Lower lobe of right lung (tissue), 2 donors: Measurements from ENCODE around the gene EMX2. TPM values are rescaled to one million over a fixed set of nuclear protein-coding genes. Genes with fewer than 3 reads are reported as not detected.
"Not testable (repeated sequence)": the region's sequence is repeated elsewhere in the genome, so short reads cannot be mapped to it uniquely, and the experiment has no call there.

Experiments used
- ATAC-seq, 2 donors: fragments of 200-7000 bp; cut with Tn5 transposase; one replicate each; pipeline ENCODE4 v1.9.1; 2020 to 2022; ENCODE audit warnings: mild to moderate bottlenecking in 2 of 2, moderate library complexity in 2 of 2
- DNase-seq: peaks from one replicate; pipeline ENCODE4 v3.0.0-alpha.2; 2020
- H3K27ac ChIP-seq: fragments of 200-600 bp; one replicate; pipeline ENCODE4 v1.8.0; 2022
- H3K27me3 ChIP-seq: fragments of 200-600 bp; one replicate; pipeline ENCODE4 v1.8.0; 2022; ENCODE audit warnings: low read depth
- H3K36me3 ChIP-seq: fragments of 200-600 bp; one replicate; pipeline ENCODE4 v1.8.0; 2022; ENCODE audit warnings: mild to moderate bottlenecking
- H3K4me1 ChIP-seq: fragments of 200-600 bp; one replicate; pipeline ENCODE4 v1.8.0; 2022
- H3K4me3 ChIP-seq: fragments of 200-600 bp; one replicate; pipeline ENCODE4 v1.8.0; 2022; ENCODE audit warnings: mild to moderate bottlenecking
- H3K9me3 ChIP-seq: fragments of 200-600 bp; one replicate; pipeline ENCODE4 v1.8.0; 2022
- CTCF ChIP-seq: fragments of 200-600 bp; IDR thresholded peaks from one replicate; pipeline ENCODE4 v1.8.0; 2022; ENCODE audit warnings: antibody characterized with exemption, mild to moderate bottlenecking
- intact Hi-C: fragments of 100-400 bp; cut with DNase I; formaldehyde crosslinking; loops from one replicate; pipeline ENCODE4 v1.11.0; 2022
- total RNA-seq: library from RNA; stranded (reverse); fragmentation: NEBNext Ultra II Directional; extraction: Animal tissue kit (Norgen Biotek cat#: 25700); gene quantifications from one replicate; pipeline ENCODE4 v1.2.1, GENCODE V29; 2021
- donor health status: DM: no; HTN: yes; CAD: no; lungs with severe emphysema.

The EMX2 gene
- total RNA-seq, 1 donor from 2014 or later = not detected

GRCh38 chr10:117574498-117575146 is 32.1 kb downstream of the EMX2 start:
- Histone ChIP-seq H3K27me3 (peaks cover 44% of the 10 kb centered on the region), H3K36me3 (no peaks in the 10 kb centered on the region)
- no peak for ATAC-seq

GRCh38 chr10:117578490-117578889 is 35.9 kb downstream of the EMX2 start:
- Histone ChIP-seq H3K4me1 (no peaks in the 10 kb centered on the region), H3K36me3 (no peaks in the 10 kb centered on the region), H3K27me3 (peaks cover 35% of the 10 kb centered on the region), H3K9me3 (no peaks in the 10 kb centered on the region), H3K4me3 (no peak overlapping the region), H3K27ac (no peak overlapping the region)
- DNase-seq (no peak), ATAC-seq (no peak)
- TF ChIP-seq CTCF = no peak
- intact Hi-C loops = no loop called here

More at GRCh38 chr10:117574498-117575146, 32.1 kb downstream of the EMX2 start:
- intact Hi-C loops = no loop called here
- no peak for TF ChIP-seq CTCF
- no peak overlapping the region for H3K27ac ChIP-seq
- DNase-seq = no peak
- H3K4me3 ChIP-seq = no peak overlapping the region
- H3K4me1 ChIP-seq = no peaks in the 10 kb centered on the region
- no peaks in the 10 kb centered on the region for H3K9me3 ChIP-seq

GRCh38 chr10:117578999-117579590 is 36.5 kb downstream of the EMX2 start:
- Histone ChIP-seq H3K4me1 (no peaks in the 10 kb centered on the region), H3K9me3 (no peaks in the 10 kb centered on the region), H3K4me3 (no peak overlapping the region), H3K27me3 (peaks cover 31% of the 10 kb centered on the region), H3K27ac (no peak overlapping the region), H3K36me3 (no peaks in the 10 kb centered on the region)
- TF ChIP-seq CTCF = no peak
- no peak for DNase-seq
- no peak for ATAC-seq
- intact Hi-C loops = no loop called here

GRCh38 chr10:117581961-117582360 is 39.4 kb downstream of the EMX2 start:
- DNase-seq (no peak), ATAC-seq (no peak)
- intact Hi-C loops = no loop called here
- H3K27me3 ChIP-seq = peaks cover 30% of the 10 kb centered on the region
- H3K36me3 ChIP-seq = no peaks in the 10 kb centered on the region
- no peaks in the 10 kb centered on the region for H3K4me1 ChIP-seq
- no peak overlapping the region for H3K27ac ChIP-seq
- TF ChIP-seq CTCF = no peak
- H3K4me3 ChIP-seq = no peak overlapping the region
- no peaks in the 10 kb centered on the region for H3K9me3 ChIP-seq

GRCh38 chr10:117584831-117585230 is 42.3 kb downstream of the EMX2 start:
- H3K9me3 ChIP-seq, H3K4me1 ChIP-seq, H3K27ac ChIP-seq, H3K36me3 ChIP-seq, H3K4me3 ChIP-seq, DNase-seq, intact Hi-C loops, ATAC-seq: not testable (repeated sequence)
- peaks cover 27% of the 10 kb centered on the region for H3K27me3 ChIP-seq

- H3K27me3 ChIP-seq = peaks cover 19% of the 10 kb centered on the region
- no peak overlapping the region for H3K4me3 ChIP-seq
- intact Hi-C loops = no loop called here
These were observed 44.5 kb downstream of the EMX2 start for GRCh38 chr10:117587036-117587435.

More at GRCh38 chr10:117587036-117587435, 44.5 kb downstream of the EMX2 start:
- no peak for ATAC-seq
- no peak for DNase-seq
- H3K36me3 ChIP-seq = no peaks in the 10 kb centered on the region
- no peaks in the 10 kb centered on the region for H3K4me1 ChIP-seq
- no peak overlapping the region for H3K27ac ChIP-seq
- no peak for TF ChIP-seq CTCF
- H3K9me3 ChIP-seq = no peaks in the 10 kb centered on the region
